ENCODE data around the gene DAPK1.

Gene DAPK1

GRCh38 chr9:87503927-87504326, 6.3 kb downstream of the DAPK1 start:
- Histone ChIP-seq H3K14ac (ENCODE audit: low read length) (no peak overlapping the region), H3K27ac (ENCODE audit: low read depth, low read length) (no peak overlapping the region), H2AFZ (ENCODE audit: insufficient read depth, low read length, poor library complexity) (no peak overlapping the region), H3K79me1 (ENCODE audit: low read length) (no peaks in the 10 kb centered on the region), H2BK5ac (ENCODE audit: low read depth, low read length, poor library complexity) (no peak overlapping the region), H2BK12ac (ENCODE audit: low read length) (no peak overlapping the region), H3K23ac (ENCODE audit: low read length) (no peak overlapping the region), H4K8ac (ENCODE audit: low read depth, low read length) (no peak overlapping the region), H3K4me2 (ENCODE audit: low read length) (no peak overlapping the region), H3K36me3 (ENCODE audit: control insufficient read depth in 1 of 2, insufficient read depth in 2 of 2, low read length in 2 of 2) (peaks cover 2 to 5% of the 10 kb centered on the region in 2 experiments), H3K79me2 (ENCODE audit: control insufficient read depth, insufficient read depth, low read length, poor library complexity) (no peaks in the 10 kb centered on the region), H3K9ac (ENCODE audit: low read length) (no peak overlapping the region), H4K91ac (ENCODE audit: low read depth, low read length) (no peak overlapping the region), H3K4me1 (ENCODE audit: control insufficient read depth in 1 of 2, insufficient read depth in 2 of 2, low read length in 2 of 2) (no peaks in the 10 kb centered on the region), H2BK120ac (ENCODE audit: insufficient read depth, low read length, poor library complexity) (no peak overlapping the region), H3K27me3 (ENCODE audit: insufficient read depth, low read length) (no peaks in the 10 kb centered on the region), H3K9me3 (ENCODE audit: insufficient read depth, low read depth, low read length) (no peaks in the 10 kb centered on the region), H3K4ac (ENCODE audit: low read depth, low read length) (no peak overlapping the region), H4K12ac (ENCODE audit: low read depth, low read length) (no peak overlapping the region), H3K18ac (ENCODE audit: low read length) (no peak overlapping the region), H3K4me3 (ENCODE audit: low read depth, low read length) (no peak overlapping the region), H2AK5ac (ENCODE audit: low read length) (no peak overlapping the region)
- DNase-seq: no peak
- WGBS (ENCODE audit: extremely low coverage, insufficient coverage, insufficient read length): no CpG with 5 or more reads among the region's 5 CpGs

GRCh38 chr9:87504938-87505337, 7.3 kb downstream of the DAPK1 start:
- H3K4ac ChIP-seq (ENCODE audit: low read depth, low read length): no peak overlapping the region
- no peak overlapping the region for H2BK120ac ChIP-seq (ENCODE audit: insufficient read depth, low read length, poor library complexity)
- H4K12ac ChIP-seq (ENCODE audit: low read depth, low read length): no peak overlapping the region
- H3K18ac ChIP-seq (ENCODE audit: low read length): no peak overlapping the region
- H4K91ac ChIP-seq (ENCODE audit: low read depth, low read length): no peak overlapping the region
- H3K4me2 ChIP-seq (ENCODE audit: low read length): no peak overlapping the region
- no peak overlapping the region for H2AK5ac ChIP-seq (ENCODE audit: low read length)
- H3K36me3 ChIP-seq (ENCODE audit: control insufficient read depth in 1 of 2, insufficient read depth in 2 of 2, low read length in 2 of 2): peaks cover 5 to 6% of the 10 kb centered on the region in 2 experiments
- no peak for DNase-seq
- H2BK5ac ChIP-seq (ENCODE audit: low read depth, low read length, poor library complexity): no peak overlapping the region
- H3K9me3 ChIP-seq (ENCODE audit: insufficient read depth, low read depth, low read length): no peaks in the 10 kb centered on the region
- no peak overlapping the region for H2AFZ ChIP-seq (ENCODE audit: insufficient read depth, low read length, poor library complexity)
- no peak overlapping the region for H3K9ac ChIP-seq (ENCODE audit: low read length)
- no peak overlapping the region for H2BK12ac ChIP-seq (ENCODE audit: low read length)
- no peaks in the 10 kb centered on the region for H3K4me1 ChIP-seq (ENCODE audit: control insufficient read depth in 1 of 2, insufficient read depth in 2 of 2, low read length in 2 of 2)
- H3K27ac ChIP-seq (ENCODE audit: low read depth, low read length): no peak overlapping the region
- H3K23ac ChIP-seq (ENCODE audit: low read length): no peak overlapping the region
- no peak overlapping the region for H4K8ac ChIP-seq (ENCODE audit: low read depth, low read length)
- no peaks in the 10 kb centered on the region for H3K79me2 ChIP-seq (ENCODE audit: control insufficient read depth, insufficient read depth, low read length, poor library complexity)
- H3K4me3 ChIP-seq (ENCODE audit: low read depth, low read length): no peak overlapping the region
- no peak overlapping the region for H3K14ac ChIP-seq (ENCODE audit: low read length)
- no peaks in the 10 kb centered on the region for H3K27me3 ChIP-seq (ENCODE audit: insufficient read depth, low read length)
- no peaks in the 10 kb centered on the region for H3K79me1 ChIP-seq (ENCODE audit: low read length)

- Histone ChIP-seq H3K9ac (ENCODE audit: low read length) (no peak overlapping the region), H3K27me3 (ENCODE audit: insufficient read depth, low read length) (no peaks in the 10 kb centered on the region)
Observed at GRCh38 chr9:87505869-87506678, 8.4 kb downstream of the DAPK1 start.

GRCh38 chr9:87507576-87507975, 9.9 kb downstream of the DAPK1 start:
- DNase-seq: no peak
- no peak overlapping the region for H2BK120ac ChIP-seq (ENCODE audit: insufficient read depth, low read length, poor library complexity)
- no peaks in the 10 kb centered on the region for H3K79me2 ChIP-seq (ENCODE audit: control insufficient read depth, insufficient read depth, low read length, poor library complexity)
- no peak overlapping the region for H4K91ac ChIP-seq (ENCODE audit: low read depth, low read length)
- peaks cover 6 to 9% of the 10 kb centered on the region in 2 experiments for H3K36me3 ChIP-seq (ENCODE audit: control insufficient read depth in 1 of 2, insufficient read depth in 2 of 2, low read length in 2 of 2)
- no peak overlapping the region for H3K18ac ChIP-seq (ENCODE audit: low read length)
- no peak overlapping the region for H4K12ac ChIP-seq (ENCODE audit: low read depth, low read length)
- H3K4me1 ChIP-seq (ENCODE audit: control insufficient read depth in 1 of 2, insufficient read depth in 2 of 2, low read length in 2 of 2): no peaks in the 10 kb centered on the region
- no peak overlapping the region for H3K4me2 ChIP-seq (ENCODE audit: low read length)
- H3K14ac ChIP-seq (ENCODE audit: low read length): no peak overlapping the region
- H4K8ac ChIP-seq (ENCODE audit: low read depth, low read length): no peak overlapping the region
- H3K9me3 ChIP-seq (ENCODE audit: insufficient read depth, low read depth, low read length): no peaks in the 10 kb centered on the region
- H3K4me3 ChIP-seq (ENCODE audit: low read depth, low read length): no peak overlapping the region
- no peaks in the 10 kb centered on the region for H3K27me3 ChIP-seq (ENCODE audit: insufficient read depth, low read length)
- no CpG with 5 or more reads among the region's 4 CpGs for WGBS (ENCODE audit: extremely low coverage, insufficient coverage, insufficient read length)
- H2BK12ac ChIP-seq (ENCODE audit: low read length): no peak overlapping the region
- H2AK5ac ChIP-seq (ENCODE audit: low read length): no peak overlapping the region
- H2AFZ ChIP-seq (ENCODE audit: insufficient read depth, low read length, poor library complexity): no peak overlapping the region
- H3K9ac ChIP-seq (ENCODE audit: low read length): no peak overlapping the region
- H3K4ac ChIP-seq (ENCODE audit: low read depth, low read length): no peak overlapping the region
- no peak overlapping the region for H2BK5ac ChIP-seq (ENCODE audit: low read depth, low read length, poor library complexity)
- H3K23ac ChIP-seq (ENCODE audit: low read length): no peak overlapping the region
- H3K79me1 ChIP-seq (ENCODE audit: low read length): no peaks in the 10 kb centered on the region
- H3K27ac ChIP-seq (ENCODE audit: low read depth, low read length): no peak overlapping the region

More at GRCh38 chr9:87505869-87506678, 8.4 kb downstream of the DAPK1 start:
- H3K4me1 ChIP-seq (ENCODE audit: control insufficient read depth in 1 of 2, insufficient read depth in 2 of 2, low read length in 2 of 2): no peaks in the 10 kb centered on the region
- H3K9me3 ChIP-seq (ENCODE audit: insufficient read depth, low read depth, low read length): no peaks in the 10 kb centered on the region
- H2AK5ac ChIP-seq (ENCODE audit: low read length): no peak overlapping the region
- no peak overlapping the region for H4K8ac ChIP-seq (ENCODE audit: low read depth, low read length)
- H3K4me3 ChIP-seq (ENCODE audit: low read depth, low read length): no peak overlapping the region
- H3K79me2 ChIP-seq (ENCODE audit: control insufficient read depth, insufficient read depth, low read length, poor library complexity): no peaks in the 10 kb centered on the region
- DNase-seq: no peak
- no peak overlapping the region for H3K4ac ChIP-seq (ENCODE audit: low read depth, low read length)
- H2BK5ac ChIP-seq (ENCODE audit: low read depth, low read length, poor library complexity): no peak overlapping the region
- no peaks in the 10 kb centered on the region for H3K79me1 ChIP-seq (ENCODE audit: low read length)
- no peak overlapping the region for H4K91ac ChIP-seq (ENCODE audit: low read depth, low read length)
- H3K23ac ChIP-seq (ENCODE audit: low read length): no peak overlapping the region
- H3K18ac ChIP-seq (ENCODE audit: low read length): no peak overlapping the region
- H2BK12ac ChIP-seq (ENCODE audit: low read length): no peak overlapping the region
- no peak overlapping the region for H2BK120ac ChIP-seq (ENCODE audit: insufficient read depth, low read length, poor library complexity)
- no peak overlapping the region for H3K27ac ChIP-seq (ENCODE audit: low read depth, low read length)
- H3K14ac ChIP-seq (ENCODE audit: low read length): no peak overlapping the region
- WGBS (ENCODE audit: extremely low coverage, insufficient coverage, insufficient read length): no CpG with 5 or more reads among the region's 13 CpGs
- peaks cover 6 to 9% of the 10 kb centered on the region in 2 experiments for H3K36me3 ChIP-seq (ENCODE audit: control insufficient read depth in 1 of 2, insufficient read depth in 2 of 2, low read length in 2 of 2)
- no peak overlapping the region for H4K12ac ChIP-seq (ENCODE audit: low read depth, low read length)
- H2AFZ ChIP-seq (ENCODE audit: insufficient read depth, low read length, poor library complexity): no peak overlapping the region
- no peak overlapping the region for H3K4me2 ChIP-seq (ENCODE audit: low read length)

Measured in trophoblast cell (in vitro differentiated cells and primary cell).